Left ventricle myocardium inferior (tissue), 1 donor: ENCODE results near the gene ARHGAP9. TPM values are rescaled to one million over a fixed set of nuclear protein-coding genes. Genes with fewer than 3 reads are reported as not detected.

ENCODE experiments used
- DNase-seq: peaks from one replicate; pipeline ENCODE4 v3.0.0-alpha.2; 2020
- H3K27ac ChIP-seq: fragments of 200-600 bp; replicated peaks from 2 replicates; pipeline ENCODE4 v1.8.0; 2021
- H3K27me3 ChIP-seq: fragments of 200-600 bp; 2 replicates; pipeline ENCODE4 v1.8.0; 2021; ENCODE audit warnings: low read depth
- H3K36me3 ChIP-seq: fragments of 200-600 bp; 2 replicates; pipeline ENCODE4 v1.8.0; 2021
- H3K4me1 ChIP-seq: fragments of 200-600 bp; 2 replicates; pipeline ENCODE4 v1.8.0; 2021
- H3K4me3 ChIP-seq: fragments of 200-600 bp; 2 replicates; pipeline ENCODE4 v1.8.0; 2021; ENCODE audit warnings: mild to moderate bottlenecking, moderate library complexity
- H3K9me3 ChIP-seq: fragments of 200-600 bp; replicated peaks from 2 replicates; pipeline ENCODE4 v1.8.0; 2021
- CTCF ChIP-seq: fragments of 200-600 bp; IDR thresholded peaks from 2 replicates; pipeline ENCODE4 v1.8.0; 2021; ENCODE audit warnings: antibody characterized with exemption, mild to moderate bottlenecking, borderline replicate concordance
- intact Hi-C: fragments of 100-400 bp; cut with micrococcal nuclease; formaldehyde crosslinking; loops from one replicate; pipeline ENCODE4 v1.11.0; 2022
- total RNA-seq: library from RNA; stranded (reverse); fragmentation: NEBNext Ultra II Directional; extraction: Animal tissue kit (Norgen Biotek cat#: 25700); gene quantifications from one replicate; pipeline ENCODE4 v1.2.1, GENCODE V29; 2021
- donor health status: DM: no; HTN: yes; CAD: no; lungs with severe emphysema.

The ARHGAP9 gene
- total RNA-seq, 1 donor from 2014 or later = 4.2 TPM

GRCh38 chr12:57473392-57473791 lies 6.3 kb downstream of the ARHGAP9 start:
- Histone ChIP-seq H3K4me3 (no peak overlapping the region), H3K27ac (no peak overlapping the region), H3K27me3 (peaks cover 100% of the 10 kb centered on the region), H3K9me3 (no peaks in the 10 kb centered on the region), H3K4me1 (peaks cover 20% of the 10 kb centered on the region), H3K36me3 (no peaks in the 10 kb centered on the region)
- no peak for DNase-seq
- no peak for TF ChIP-seq CTCF
- intact Hi-C loops = no loop called here

GRCh38 chr12:57472391-57472790 lies 7.3 kb downstream of the ARHGAP9 start:
- TF ChIP-seq CTCF = no peak
- Histone ChIP-seq H3K4me1 (peaks cover 20% of the 10 kb centered on the region), H3K27me3 (peaks cover 100% of the 10 kb centered on the region), H3K27ac (no peak overlapping the region), H3K4me3 (no peak overlapping the region), H3K9me3 (no peaks in the 10 kb centered on the region), H3K36me3 (no peaks in the 10 kb centered on the region)
- no peak for DNase-seq
- intact Hi-C loops = no loop called here

- no peak for DNase-seq
- no peaks in the 10 kb centered on the region for H3K36me3 ChIP-seq
- no peak overlapping the region for H3K27ac ChIP-seq
- intact Hi-C loops = no loop called here
- H3K4me1 ChIP-seq = peaks cover 20% of the 10 kb centered on the region
- no peaks in the 10 kb centered on the region for H3K9me3 ChIP-seq
- no peak for TF ChIP-seq CTCF
- peaks cover 99% of the 10 kb centered on the region for H3K27me3 ChIP-seq
- no peak overlapping the region for H3K4me3 ChIP-seq
Measured at GRCh38 chr12:57471661-57472060, 8.0 kb downstream of the ARHGAP9 start.

- no peak for TF ChIP-seq CTCF
- H3K4me3 ChIP-seq = no peak overlapping the region
- no peaks in the 10 kb centered on the region for H3K36me3 ChIP-seq
- DNase-seq = no peak
- H3K27ac ChIP-seq = no peak overlapping the region
- H3K9me3 ChIP-seq = no peaks in the 10 kb centered on the region
- H3K27me3 ChIP-seq = peaks cover 94% of the 10 kb centered on the region
- peaks cover 17% of the 10 kb centered on the region for H3K4me1 ChIP-seq
- intact Hi-C loops = no loop called here
Measured at GRCh38 chr12:57470970-57471656, 8.6 kb downstream of the ARHGAP9 start.

GRCh38 chr12:57470286-57470969 lies 9.2 kb downstream of the ARHGAP9 start:
- no peaks in the 10 kb centered on the region for H3K9me3 ChIP-seq
- intact Hi-C loops = no loop called here
- H3K4me1 ChIP-seq = peaks cover 10% of the 10 kb centered on the region
- H3K27me3 ChIP-seq = peaks cover 92% of the 10 kb centered on the region
- H3K36me3 ChIP-seq = no peaks in the 10 kb centered on the region
- no peak for TF ChIP-seq CTCF
- no peak overlapping the region for H3K27ac ChIP-seq
- no peak for DNase-seq
- no peak overlapping the region for H3K4me3 ChIP-seq
